Astrocyte of the cerebellum (primary cell): Measurements from ENCODE around the gene HCN1.
"Not testable (repeated sequence)": the region's sequence is repeated elsewhere in the genome, so short reads cannot be mapped to it uniquely, and the experiment has no call there.

Experiments used
- DNase-seq: peaks from one replicate; pipeline ENCODE4 v3.0.0-alpha.2; 2011; ENCODE audit warnings: low read depth
- H3K4me3 ChIP-seq: 2 replicates; pipeline ENCODE4 v1.5.1; 2011; ENCODE audit warnings: mild to moderate bottlenecking, low read depth, low read length, moderate library complexity
- CTCF ChIP-seq: IDR thresholded peaks from 2 replicates; pipeline ENCODE4 v1.5.1; 2012; ENCODE audit warnings: low read length, low read depth, moderate library complexity, mild to moderate bottlenecking; ENCODE audit errors: missing control alignments
- in situ Hi-C: cut with HindIII; loops from 2 replicates; pipeline ENCODE4 v1.10.0; 2017; ENCODE audit warnings: low sequenced_read_pairs

The HCN1 gene

GRCh38 chr5:45385321-45386058 lies 310.7 kb downstream of the HCN1 start:
- H3K4me3 ChIP-seq, result no peak overlapping the region
- peak; percentile 70 for DNase-seq
- no peak for TF ChIP-seq CTCF
- in situ Hi-C loops, result no loop called here

- in situ Hi-C loops, result no loop called here
- no peak for DNase-seq
- H3K4me3 ChIP-seq, result no peak overlapping the region
- no peak for TF ChIP-seq CTCF
Measured at GRCh38 chr5:45383985-45384384, 312.2 kb downstream of the HCN1 start.

- in situ Hi-C loops, result no loop called here
Measured at GRCh38 chr5:45382583-45382982, 313.6 kb downstream of the HCN1 start.

GRCh38 chr5:45376417-45376816 lies 319.8 kb downstream of the HCN1 start:
- no peak overlapping the region for H3K4me3 ChIP-seq
- in situ Hi-C loops, result no loop called here
- peak; percentile 8 for DNase-seq
- no peak for TF ChIP-seq CTCF

More at GRCh38 chr5:45382583-45382982, 313.6 kb downstream of the HCN1 start:
- no peak overlapping the region for H3K4me3 ChIP-seq
- no peak for TF ChIP-seq CTCF
- DNase-seq, result no peak

- DNase-seq, result no peak
- H3K4me3 ChIP-seq, result no peak overlapping the region
- in situ Hi-C loops, result no loop called here
- no peak for TF ChIP-seq CTCF
Measured at GRCh38 chr5:45372629-45373028, 323.6 kb downstream of the HCN1 start.

- in situ Hi-C loops, H3K4me3 ChIP-seq, DNase-seq: not testable (repeated sequence)
Measured at GRCh38 chr5:45371423-45371822, 324.8 kb downstream of the HCN1 start.

- H3K4me3 ChIP-seq, result no peak overlapping the region
- no peak for DNase-seq
- TF ChIP-seq CTCF, result no peak
- in situ Hi-C loops, result no loop called here
Measured at GRCh38 chr5:45355189-45355992, 340.8 kb downstream of the HCN1 start.
